ENCODE results near the gene INF2. TPM values are rescaled to one million over a fixed set of nuclear protein-coding genes. Genes with fewer than 3 reads are reported as not detected.
A peak's percentile ranks its signal among the peaks of the same experiment; 100 is the strongest.

INF2 gene
- total and polyA plus RNA-seq, 2 experiments from 2014 or later, result 23.0 to 53.3 TPM

- H3K4me1 ChIP-seq (ENCODE audit: insufficient read depth), result peaks cover 8% of the 10 kb centered on the region; the same call in 1 of the 2 replicates
- in situ Hi-C loops (cut with MboI), result no loop called here
- peak overlapping the region; percentile 55 for H3K4me2 ChIP-seq (ENCODE audit: unreplicated experiment)
- no peaks in the 10 kb centered on the region for H3K79me2 ChIP-seq (ENCODE audit: insufficient read depth)
- H2AFZ ChIP-seq, result no peak overlapping the region
- peak overlapping the region; percentile 69 for H3K4me3 ChIP-seq
- no peaks in the 10 kb centered on the region for H3K36me3 ChIP-seq (ENCODE audit: low read depth)
- WGBS, 2 experiments (ENCODE audit: low coverage in 1 of 2, low lambda C conversion rate in 2 of 2, missing lambda C conversion rate in 2 of 2), result 5 to 6% methylated on average over 12 to 18 of the region's 27 CpGs
- no peak for TF ChIP-seq EZH2 (IDR thresholded peaks at IDR 0.05; ENCODE audit: insufficient read depth, poor library complexity, severe bottlenecking)
- TF ChIP-seq EZH2phosphoT487 (IDR thresholded peaks at IDR 0.05; ENCODE audit: insufficient read depth, low read depth), result no peak
- no peaks in the 10 kb centered on the region for H3K27me3 ChIP-seq (replicated peaks; ENCODE audit: insufficient read depth)
- H3K9me3 ChIP-seq (ENCODE audit: low read depth), result no peaks in the 10 kb centered on the region
- H3K27ac ChIP-seq, result no peak overlapping the region
- no peaks in the 10 kb centered on the region for H3F3A ChIP-seq (ENCODE audit: insufficient read depth)
- DNase-seq, result peak; percentile 43
- H3K9ac ChIP-seq, result peak overlapping the region; percentile 51
- H3K9me2 ChIP-seq (ENCODE audit: insufficient read depth), result no peaks in the 10 kb centered on the region
- no peaks in the 10 kb centered on the region for H4K20me1 ChIP-seq (ENCODE audit: insufficient read depth)
These were observed 35.1 kb downstream of the INF2 start for GRCh38 chr14:104724407-104724980.

DNA sequence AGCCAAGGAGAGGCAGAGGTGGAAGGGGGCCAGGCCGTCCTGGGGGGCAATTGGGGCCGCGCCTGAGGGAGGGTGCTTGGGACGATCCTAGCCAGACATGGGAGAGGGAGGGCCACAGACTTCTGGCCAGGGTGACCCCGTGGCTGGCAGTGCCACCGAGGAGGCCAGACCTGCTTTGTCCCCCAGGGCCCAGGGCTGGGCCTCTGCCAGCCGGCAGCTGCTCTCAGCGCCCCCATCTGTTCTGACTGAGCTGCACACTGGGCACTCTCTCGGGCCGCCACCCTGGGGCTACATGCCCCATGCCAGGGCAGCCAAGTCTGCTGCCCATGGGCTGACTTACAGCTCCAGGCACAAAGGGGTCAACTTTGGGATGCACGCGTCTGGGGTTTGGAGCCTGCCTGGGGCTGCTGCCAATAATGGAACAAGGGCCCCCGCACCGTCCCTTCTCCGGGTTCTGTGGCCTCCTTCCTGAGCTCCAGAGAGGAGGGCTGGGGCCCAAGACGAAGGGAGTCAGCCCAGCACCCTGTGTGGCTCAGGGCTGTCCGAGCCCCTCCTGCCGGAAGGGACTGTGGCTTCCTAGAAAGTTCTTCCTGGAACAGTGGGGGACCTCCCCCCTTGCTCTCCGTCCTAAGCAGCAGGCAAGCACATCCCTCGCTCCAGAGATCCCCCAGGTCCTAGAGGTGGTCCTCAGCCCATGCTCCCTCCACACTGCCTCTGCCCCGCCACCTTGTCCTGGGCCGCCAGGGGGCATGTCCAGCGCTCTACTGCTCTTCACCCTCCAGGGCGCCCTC, 35.8 kb downstream of the INF2 start:
- no peaks in the 10 kb centered on the region for H4K20me1 ChIP-seq (ENCODE audit: insufficient read depth)
- H3K4me3 ChIP-seq, result peak overlapping the region; percentile 69
- H3K36me3 ChIP-seq (ENCODE audit: low read depth), result no peaks in the 10 kb centered on the region
- no peaks in the 10 kb centered on the region for H3K9me2 ChIP-seq (ENCODE audit: insufficient read depth)
- in situ Hi-C loops (cut with MboI), result no loop called here
- H2AFZ ChIP-seq, result no peak overlapping the region
- WGBS, 2 experiments (ENCODE audit: low coverage in 1 of 2, low lambda C conversion rate in 2 of 2, missing lambda C conversion rate in 2 of 2), result 9 to 10% methylated on average over 21 to 24 of the region's 24 CpGs
- H3K4me1 ChIP-seq (ENCODE audit: insufficient read depth), result peaks cover 8% of the 10 kb centered on the region; the same call in 1 of the 2 replicates
- peak; percentile 63 for DNase-seq
- no peak overlapping the region for H3K27ac ChIP-seq
- H3K27me3 ChIP-seq (replicated peaks; ENCODE audit: insufficient read depth), result no peaks in the 10 kb centered on the region
- no peak overlapping the region for H3K9ac ChIP-seq
- peak overlapping the region; percentile 55 for H3K4me2 ChIP-seq (ENCODE audit: unreplicated experiment)
- H3K9me3 ChIP-seq (ENCODE audit: low read depth), result no peaks in the 10 kb centered on the region
- no peaks in the 10 kb centered on the region for H3F3A ChIP-seq (ENCODE audit: insufficient read depth)
- no peak for TF ChIP-seq EZH2phosphoT487 (IDR thresholded peaks at IDR 0.05; ENCODE audit: insufficient read depth, low read depth)
- TF ChIP-seq EZH2 (IDR thresholded peaks at IDR 0.05; ENCODE audit: insufficient read depth, poor library complexity, severe bottlenecking), result no peak
- no peaks in the 10 kb centered on the region for H3K79me2 ChIP-seq (ENCODE audit: insufficient read depth)

DNA sequence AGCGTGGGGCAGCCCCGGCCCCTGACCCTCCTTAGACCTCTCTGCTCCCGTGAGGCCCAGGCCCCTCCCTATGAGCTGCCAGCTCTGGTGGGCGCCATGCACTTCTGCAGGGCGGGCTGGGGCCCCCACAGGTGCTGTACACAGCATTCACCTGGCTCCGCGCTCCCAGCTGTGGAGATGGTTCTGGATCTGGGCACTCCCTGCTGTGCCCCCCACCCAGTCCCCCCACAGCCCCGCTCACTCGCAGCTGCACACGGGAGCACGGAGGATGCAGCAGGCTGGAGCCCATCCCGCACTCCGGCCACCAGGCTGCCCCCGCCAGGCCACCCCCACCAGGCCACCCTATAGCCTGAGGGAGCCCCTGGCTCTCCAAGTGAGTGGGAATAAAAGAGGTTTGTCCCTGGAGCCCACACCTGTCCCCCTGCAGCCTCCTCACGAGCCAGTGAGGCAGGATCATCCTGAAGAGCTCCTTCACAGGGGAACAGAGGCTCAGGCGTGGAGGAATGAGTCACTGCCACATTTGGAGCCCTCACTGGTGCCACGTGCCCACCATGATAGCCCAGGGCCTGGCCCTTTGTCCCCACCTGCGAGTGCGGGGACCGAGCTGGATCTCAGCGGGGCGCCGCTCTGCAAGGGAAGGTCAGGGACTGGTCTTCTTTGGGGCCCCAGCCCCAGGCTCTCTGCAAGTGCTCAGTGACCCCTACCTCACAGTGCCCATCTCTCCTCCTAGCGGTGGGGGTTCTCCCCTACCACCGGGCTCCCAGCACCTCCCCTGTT, 36.5 kb downstream of the INF2 start:
- Histone ChIP-seq H3K9me2 (ENCODE audit: insufficient read depth) (no peaks in the 10 kb centered on the region), H2AFZ (no peak overlapping the region), H3K36me3 (ENCODE audit: low read depth) (no peaks in the 10 kb centered on the region), H3K27me3 (replicated peaks; ENCODE audit: insufficient read depth) (no peaks in the 10 kb centered on the region), H3K4me2 (ENCODE audit: unreplicated experiment) (no peak overlapping the region), H3K4me1 (ENCODE audit: insufficient read depth) (peaks cover 8% of the 10 kb centered on the region; the same call in 1 of the 2 replicates), H3K9me3 (ENCODE audit: low read depth) (no peaks in the 10 kb centered on the region), H3K79me2 (ENCODE audit: insufficient read depth) (no peaks in the 10 kb centered on the region), H3K9ac (no peak overlapping the region), H3K27ac (no peak overlapping the region), H3K4me3 (no peak overlapping the region), H3F3A (ENCODE audit: insufficient read depth) (no peaks in the 10 kb centered on the region), H4K20me1 (ENCODE audit: insufficient read depth) (no peaks in the 10 kb centered on the region)
- 56 to 71% methylated on average over 17 to 25 of the region's 25 CpGs for WGBS, 2 experiments (ENCODE audit: low coverage in 1 of 2, low lambda C conversion rate in 2 of 2, missing lambda C conversion rate in 2 of 2)
- no peak for TF ChIP-seq EZH2 (IDR thresholded peaks at IDR 0.05; ENCODE audit: insufficient read depth, poor library complexity, severe bottlenecking)
- no peak for TF ChIP-seq EZH2phosphoT487 (IDR thresholded peaks at IDR 0.05; ENCODE audit: insufficient read depth, low read depth)
- DNase-seq, result peak; percentile 36
- in situ Hi-C loops (cut with MboI), result no loop called here

Measured in GM23248 (cell line).